Astrocyte (in vitro differentiated cells and primary cell): Measurements from ENCODE around the gene GMPR. TPM values are rescaled to one million over a fixed set of nuclear protein-coding genes. Genes with fewer than 3 reads are reported as not detected.

Experiments
- DNase-seq: peaks from one replicate; pipeline ENCODE4 v3.0.0-alpha.2; 2010; ENCODE audit warnings: low read depth
- FAIRE-seq: peaks from 2 replicates; lab custom pipeline; 2011; peaks lifted over from hg19 to GRCh38; lab: Jason Lieb, UNC
- H2AFZ ChIP-seq: 2 replicates; pipeline ENCODE4 v1.6.0; 2012; ENCODE audit warnings: low read depth, low read length, inconsistent platforms
- H3K27ac ChIP-seq: 2 replicates; pipeline ENCODE4 v1.5.1; 2011; ENCODE audit warnings: low read depth, low read length, inconsistent platforms
- H3K27me3 ChIP-seq: 2 replicates; pipeline ENCODE4 v1.6.0; 2011; ENCODE audit warnings: low read length, inconsistent platforms; ENCODE audit not compliant: insufficient read depth
- H3K36me3 ChIP-seq: 2 replicates; pipeline ENCODE4 v1.5.1; 2011; ENCODE audit warnings: low read length, inconsistent platforms; ENCODE audit not compliant: insufficient read depth
- H3K4me1 ChIP-seq: 2 replicates; pipeline ENCODE4 v1.5.1; 2011; ENCODE audit warnings: low read length, inconsistent platforms; ENCODE audit not compliant: insufficient read depth
- H3K4me2 ChIP-seq: 2 replicates; pipeline ENCODE4 v1.6.0; 2012; ENCODE audit warnings: low read length, inconsistent platforms
- H3K4me3 ChIP-seq: 2 replicates; pipeline ENCODE4 v1.5.1; 2011; ENCODE audit warnings: low read depth, mild to moderate bottlenecking, low read length, inconsistent platforms; ENCODE audit not compliant: insufficient read depth
- H3K79me2 ChIP-seq: 2 replicates; pipeline ENCODE4 v1.6.0; 2012; ENCODE audit warnings: mild to moderate bottlenecking, low read length, inconsistent platforms; ENCODE audit not compliant: insufficient read depth
- H3K9ac ChIP-seq: 2 replicates; pipeline ENCODE4 v1.6.0; 2012; ENCODE audit warnings: mild to moderate bottlenecking, low read length, inconsistent platforms
- H3K9me3 ChIP-seq: 2 replicates; pipeline ENCODE4 v1.5.1; 2012; ENCODE audit warnings: low read depth, mild to moderate bottlenecking, low read length, inconsistent platforms; ENCODE audit not compliant: insufficient read depth
- H4K20me1 ChIP-seq: 2 replicates; pipeline ENCODE4 v1.6.0; 2012; ENCODE audit warnings: low read length, inconsistent platforms; ENCODE audit not compliant: insufficient read depth
- H3K27ac Mint-ChIP-seq: one replicate; pipeline ENCODE4 v1.8.0; 2021; ENCODE audit warnings: mild to moderate bottlenecking, mixed read lengths; ENCODE audit not compliant: unreplicated experiment
- H3K27me3 Mint-ChIP-seq: one replicate; pipeline ENCODE4 v1.8.0; 2021; ENCODE audit warnings: low read depth, mixed read lengths; ENCODE audit not compliant: unreplicated experiment
- H3K36me3 Mint-ChIP-seq: one replicate; pipeline ENCODE4 v1.8.0; 2021; ENCODE audit warnings: low read depth, mixed read lengths; ENCODE audit not compliant: unreplicated experiment
- H3K4me1 Mint-ChIP-seq: one replicate; pipeline ENCODE4 v1.8.0; 2021; ENCODE audit warnings: low read depth, mixed read lengths; ENCODE audit not compliant: unreplicated experiment
- H3K4me3 Mint-ChIP-seq: one replicate; pipeline ENCODE4 v1.8.0; 2021; ENCODE audit warnings: mild to moderate bottlenecking, moderate library complexity, mixed read lengths; ENCODE audit not compliant: unreplicated experiment
- H3K9me3 Mint-ChIP-seq: one replicate; pipeline ENCODE4 v1.8.0; 2021; ENCODE audit warnings: mild to moderate bottlenecking, mixed read lengths; ENCODE audit not compliant: unreplicated experiment
- CTCF ChIP-seq: IDR thresholded peaks from 2 replicates; pipeline ENCODE4 v1.5.1; 2011; ENCODE audit warnings: low read depth, mild to moderate bottlenecking, inconsistent platforms, low read length, moderate library complexity; ENCODE audit not compliant: insufficient read depth
- EZH2 ChIP-seq: IDR thresholded peaks from 2 replicates; pipeline ENCODE4 v1.6.1; 2012; ENCODE audit warnings: mild to moderate bottlenecking, low read length, inconsistent platforms; ENCODE audit not compliant: insufficient read depth
- total RNA-seq: library from RNA; stranded (reverse); gene quantifications from 2 replicates; pipeline ENCODE4 v1.2.1, GENCODE V29; 2021

The GMPR gene
- total RNA-seq, 1 donor from 2014 or later, result 2.0 TPM

DNA sequence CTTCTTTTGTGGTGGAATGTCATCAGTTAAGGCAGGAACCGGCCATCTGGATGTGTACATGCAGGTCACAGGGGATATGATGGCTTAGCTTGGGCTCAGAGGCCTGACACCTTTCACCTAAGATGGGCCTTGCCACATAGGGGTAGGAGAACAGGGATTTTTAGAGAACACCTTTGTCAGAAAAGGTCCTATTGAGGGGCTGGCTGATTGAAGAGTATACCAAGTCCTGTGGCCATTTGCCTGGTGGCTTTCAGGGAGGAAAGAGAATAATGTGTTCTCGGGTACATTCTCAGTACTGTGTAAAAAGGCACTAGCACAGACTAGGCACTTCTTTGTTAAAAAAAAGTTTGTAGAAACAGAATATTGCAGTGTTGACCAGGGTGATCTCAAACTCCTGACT is 26.4 kb downstream of the GMPR start:
- Mint-ChIP-seq H3K4me1 (no peaks in the 10 kb centered on the region), H3K9me3 (peaks cover 2% of the 10 kb centered on the region), H3K27ac (no peak overlapping the region), H3K36me3 (no peaks in the 10 kb centered on the region), H3K4me3 (no peak overlapping the region), H3K27me3 (peaks cover 1% of the 10 kb centered on the region)
- Histone ChIP-seq H3K27me3 (peaks cover 3% of the 10 kb centered on the region), H3K4me3 (no peak overlapping the region), H3K9ac (no peak overlapping the region), H3K27ac (no peak overlapping the region), H3K4me1 (no peaks in the 10 kb centered on the region), H3K9me3 (no peaks in the 10 kb centered on the region), H3K4me2 (no peak overlapping the region), H4K20me1 (no peaks in the 10 kb centered on the region), H3K36me3 (no peaks in the 10 kb centered on the region), H3K79me2 (no peaks in the 10 kb centered on the region), H2AFZ (no peak overlapping the region)
- no peak for DNase-seq
- TF ChIP-seq CTCF (no peak), EZH2 (no peak)
- no peak for FAIRE-seq

GRCh38 chr6:16265351-16266341 is 27.3 kb downstream of the GMPR start:
- peaks cover 4% of the 10 kb centered on the region for H3K4me1 Mint-ChIP-seq
- FAIRE-seq (no peak), DNase-seq (no peak)
- no peaks in the 10 kb centered on the region for H3K79me2 ChIP-seq
- no peaks in the 10 kb centered on the region for H4K20me1 ChIP-seq
- peaks cover 3% of the 10 kb centered on the region for H3K27me3 ChIP-seq
- no peaks in the 10 kb centered on the region for H3K4me1 ChIP-seq
- H3K27ac Mint-ChIP-seq, result no peak overlapping the region
- H3K4me3 ChIP-seq, result no peak overlapping the region
- no peak for TF ChIP-seq CTCF
- no peak for TF ChIP-seq EZH2
- no peaks in the 10 kb centered on the region for H3K36me3 Mint-ChIP-seq
- peaks cover 2% of the 10 kb centered on the region for H3K9me3 Mint-ChIP-seq
- H3K36me3 ChIP-seq, result no peaks in the 10 kb centered on the region
- H2AFZ ChIP-seq, result no peak overlapping the region
- H3K4me2 ChIP-seq, result no peak overlapping the region
- H3K27ac ChIP-seq, result no peak overlapping the region
- H3K9ac ChIP-seq, result no peak overlapping the region
- H3K27me3 Mint-ChIP-seq, result peaks cover 1% of the 10 kb centered on the region
- H3K9me3 ChIP-seq, result no peaks in the 10 kb centered on the region
- H3K4me3 Mint-ChIP-seq, result no peak overlapping the region
